ENCODE data around the gene TMEM255B. TPM values are rescaled to one million over a fixed set of nuclear protein-coding genes. Genes with fewer than 3 reads are reported as not detected.

The TMEM255B gene
- polyA plus RNA-seq, 3 donors: 5.1 to 7.5 (median 5.9) TPM

- H4K20me1 ChIP-seq (ENCODE audit: insufficient read depth, low read length): no peaks in the 10 kb centered on the region
- peak overlapping the region; percentile 13 for H2AFZ ChIP-seq (ENCODE audit: insufficient read depth, low read depth, low read length, poor library complexity, severe bottlenecking)
- peaks cover 0 to 16% of the 10 kb centered on the region in 2 donors for H3K27me3 ChIP-seq (ENCODE audit: control insufficient read depth in 2 of 2, insufficient read depth in 2 of 2, low read length in 2 of 2)
- no peaks in the 10 kb centered on the region for H3K36me3 ChIP-seq (replicated peaks in 1 of 2; ENCODE audit: control insufficient read depth in 1 of 2, insufficient read depth in 2 of 2, low read length in 2 of 2)
- peak overlapping the region in 2 of 7 donors; percentile 18 to 76 for H3K27ac Mint-ChIP-seq
- intact Hi-C loops (cut with micrococcal nuclease): no loop called here
- peaks cover 23% of the 10 kb centered on the region in 2 donors for H3K4me1 ChIP-seq (ENCODE audit: control insufficient read depth in 1 of 2, insufficient read depth in 2 of 2, low read length in 2 of 2)
- WGBS (ENCODE audit: insufficient coverage): 31% methylated on average over 9 of the region's 10 CpGs
- DNase-seq: no peak
- H3K9ac ChIP-seq (ENCODE audit: insufficient read depth, low read length, poor library complexity, severe bottlenecking): no peak overlapping the region
- H3K9me3 Mint-ChIP-seq: peaks cover 0 to 4% (median 2%) of the 10 kb centered on the region in 7 donors
- no peak overlapping the region for H3K4me3 ChIP-seq (replicated peaks in 1 of 3; ENCODE audit: low read depth in 2 of 3, low read length in 3 of 3)
- H3K9me3 ChIP-seq (replicated peaks in 1 of 2; ENCODE audit: control insufficient read depth in 1 of 2, insufficient read depth in 1 of 2, low read length in 2 of 2): peaks cover 0 to 9% of the 10 kb centered on the region in 2 donors
- no peaks in the 10 kb centered on the region for H3K36me3 Mint-ChIP-seq
- peaks cover 32% of the 10 kb centered on the region for H3K4me1 Mint-ChIP-seq
- H3K27ac ChIP-seq (ENCODE audit: low read depth in 1 of 2, low read length in 2 of 2): no peak overlapping the region
- H3K79me2 ChIP-seq (ENCODE audit: insufficient read depth, low read length): no peaks in the 10 kb centered on the region
- peaks cover 20 to 61% (median 53%) of the 10 kb centered on the region in 3 donors for H3K27me3 Mint-ChIP-seq (ENCODE audit: low read depth in 3 of 3)
- H3K4me3 Mint-ChIP-seq: peak overlapping the region in 1 of 2 donors; percentile 21
- no peak overlapping the region for H3K4me2 ChIP-seq (replicated peaks; ENCODE audit: extremely low read depth, low read length, poor library complexity, severe bottlenecking)
- TF ChIP-seq CTCF (IDR thresholded peaks at IDR 0.05): no peak
Observed at GRCh38 chr13:113736258-113736731, 22.7 kb upstream of the TMEM255B start.

- no peaks in the 10 kb centered on the region for H3K79me2 ChIP-seq (ENCODE audit: insufficient read depth, low read length)
- no peaks in the 10 kb centered on the region for H4K20me1 ChIP-seq (ENCODE audit: insufficient read depth, low read length)
- H3K27ac Mint-ChIP-seq: no peak overlapping the region
- no peaks in the 10 kb centered on the region for H3K36me3 ChIP-seq (replicated peaks in 1 of 2; ENCODE audit: control insufficient read depth in 1 of 2, insufficient read depth in 2 of 2, low read length in 2 of 2)
- no peak for DNase-seq
- no peak overlapping the region for H3K9ac ChIP-seq (ENCODE audit: insufficient read depth, low read length, poor library complexity, severe bottlenecking)
- H3K4me1 Mint-ChIP-seq: peaks cover 38% of the 10 kb centered on the region
- peaks cover 0 to 4% (median 2%) of the 10 kb centered on the region in 7 donors for H3K9me3 Mint-ChIP-seq
- no peak overlapping the region for H3K4me2 ChIP-seq (replicated peaks; ENCODE audit: extremely low read depth, low read length, poor library complexity, severe bottlenecking)
- peaks cover 0 to 16% of the 10 kb centered on the region in 2 donors for H3K27me3 ChIP-seq (ENCODE audit: control insufficient read depth in 2 of 2, insufficient read depth in 2 of 2, low read length in 2 of 2)
- no peaks in the 10 kb centered on the region for H3K36me3 Mint-ChIP-seq
- intact Hi-C loops (cut with micrococcal nuclease): no loop called here
- no peak overlapping the region for H3K27ac ChIP-seq (ENCODE audit: low read depth in 1 of 2, low read length in 2 of 2)
- no peak for TF ChIP-seq CTCF (IDR thresholded peaks at IDR 0.05)
- peaks cover 34 to 38% of the 10 kb centered on the region in 2 donors for H3K4me1 ChIP-seq (ENCODE audit: control insufficient read depth in 1 of 2, insufficient read depth in 2 of 2, low read length in 2 of 2)
- WGBS (ENCODE audit: insufficient coverage): 54% methylated on average over 4 of the region's 5 CpGs
- peaks cover 0 to 9% of the 10 kb centered on the region in 2 donors for H3K9me3 ChIP-seq (replicated peaks in 1 of 2; ENCODE audit: control insufficient read depth in 1 of 2, insufficient read depth in 1 of 2, low read length in 2 of 2)
- no peak overlapping the region for H2AFZ ChIP-seq (ENCODE audit: insufficient read depth, low read depth, low read length, poor library complexity, severe bottlenecking)
- H3K4me3 ChIP-seq (replicated peaks in 1 of 3; ENCODE audit: low read depth in 2 of 3, low read length in 3 of 3): no peak overlapping the region
- H3K4me3 Mint-ChIP-seq: no peak overlapping the region
- H3K27me3 Mint-ChIP-seq (ENCODE audit: low read depth in 3 of 3): peaks cover 25 to 54% (median 47%) of the 10 kb centered on the region in 3 donors
Observed at GRCh38 chr13:113737803-113738202, 21.2 kb upstream of the TMEM255B start.

All from CD14-positive monocyte (primary cell).